ENCODE measurements around the gene HS3ST2. TPM values are rescaled to one million over a fixed set of nuclear protein-coding genes. Genes with fewer than 3 reads are reported as not detected.

Gene HS3ST2
- total RNA-seq, 2 experiments from 2014 or later: not detected

DNA sequence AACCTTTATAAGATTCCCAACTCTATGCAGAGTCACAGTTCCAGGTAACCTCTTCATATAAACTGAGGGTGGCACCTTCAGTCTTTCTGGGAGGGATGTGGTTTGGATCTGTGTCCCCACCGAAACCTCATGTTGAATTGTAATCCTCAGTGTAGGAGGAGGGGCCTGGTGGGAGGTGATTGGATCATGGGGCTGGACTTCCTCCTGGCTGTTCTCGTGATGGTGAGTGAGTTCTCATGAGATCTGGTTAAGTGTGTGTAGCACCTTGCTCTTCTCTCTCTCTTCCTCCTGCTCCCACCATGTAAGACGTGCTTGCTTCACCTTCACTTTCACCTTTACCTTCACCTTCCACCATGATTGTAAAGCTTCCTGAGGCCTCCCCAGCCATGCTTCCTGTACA is 30.5 kb downstream of the HS3ST2 start:
- no peak overlapping the region for H3K4me3 Mint-ChIP-seq
- no peaks in the 10 kb centered on the region for H3K36me3 Mint-ChIP-seq
- H3K27ac Mint-ChIP-seq: no peak overlapping the region
- no peak for DNase-seq
- H3K9me3 Mint-ChIP-seq: no peaks in the 10 kb centered on the region
- no peaks in the 10 kb centered on the region for H3K4me1 Mint-ChIP-seq
- peaks cover 42% of the 10 kb centered on the region for H3K27me3 Mint-ChIP-seq

DNA sequence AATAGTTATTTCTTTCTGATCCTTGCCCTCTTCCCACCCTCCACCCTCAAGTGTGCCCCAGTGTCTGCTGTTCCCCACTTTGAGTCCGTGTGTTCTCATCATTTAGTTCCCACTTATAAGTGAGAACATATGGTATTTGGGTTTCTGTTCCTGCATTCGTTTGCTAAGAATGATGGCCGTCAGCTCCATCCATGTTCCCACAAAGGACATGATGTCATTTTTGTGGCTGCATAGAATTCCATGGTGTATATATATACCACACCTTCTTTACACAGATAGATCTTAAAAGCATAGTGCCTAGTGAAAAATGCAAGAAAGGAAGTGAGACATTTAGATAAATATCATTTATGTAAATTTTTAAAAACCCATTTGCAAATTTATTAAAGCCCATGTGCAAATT is 33.1 kb downstream of the HS3ST2 start:
- no peak overlapping the region for H3K27ac Mint-ChIP-seq

DNA sequence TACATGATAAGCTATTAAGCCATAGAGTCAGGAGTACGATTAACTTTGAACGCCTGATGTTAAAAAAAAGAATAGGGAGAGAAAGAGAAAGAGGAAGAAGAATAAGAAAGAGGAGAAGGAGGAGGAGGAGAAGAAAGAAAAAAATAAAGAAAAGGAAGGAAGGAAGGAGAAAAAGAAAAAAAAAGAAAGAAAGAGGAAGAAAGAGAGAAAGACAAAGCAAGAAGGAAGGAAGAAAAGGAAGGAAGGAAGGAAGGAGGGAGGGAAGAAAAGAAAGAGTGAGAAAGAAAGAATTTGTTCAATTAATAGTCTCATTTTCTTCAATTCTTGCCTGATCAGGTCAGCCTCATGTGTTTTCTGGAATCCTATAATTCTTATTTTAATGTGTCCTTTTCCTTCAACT is 33.7 kb downstream of the HS3ST2 start:
- no peaks in the 10 kb centered on the region for H3K9me3 Mint-ChIP-seq
- H3K27me3 Mint-ChIP-seq: peaks cover 39% of the 10 kb centered on the region
- no peaks in the 10 kb centered on the region for H3K36me3 Mint-ChIP-seq
- H3K4me1 Mint-ChIP-seq: no peaks in the 10 kb centered on the region
- H3K4me3 Mint-ChIP-seq: no peak overlapping the region
- H3K27ac Mint-ChIP-seq: no peak overlapping the region
- DNase-seq: no peak

More for the DNA sequence above, 33.1 kb downstream of the HS3ST2 start:
- no peaks in the 10 kb centered on the region for H3K9me3 Mint-ChIP-seq
- H3K4me1 Mint-ChIP-seq: no peaks in the 10 kb centered on the region
- DNase-seq: no peak
- H3K4me3 Mint-ChIP-seq: no peak overlapping the region
- no peaks in the 10 kb centered on the region for H3K36me3 Mint-ChIP-seq
- H3K27me3 Mint-ChIP-seq: peaks cover 42% of the 10 kb centered on the region

GRCh38 chr16:22848451-22848850 is 34.5 kb downstream of the HS3ST2 start:
- H3K4me3 Mint-ChIP-seq: no peak overlapping the region
- H3K36me3 Mint-ChIP-seq: no peaks in the 10 kb centered on the region
- no peaks in the 10 kb centered on the region for H3K9me3 Mint-ChIP-seq
- no peaks in the 10 kb centered on the region for H3K4me1 Mint-ChIP-seq
- H3K27ac Mint-ChIP-seq: no peak overlapping the region
- H3K27me3 Mint-ChIP-seq: peaks cover 34% of the 10 kb centered on the region
- DNase-seq: no peak

- no peak for DNase-seq
- Mint-ChIP-seq H3K9me3 (no peaks in the 10 kb centered on the region), H3K4me3 (no peak overlapping the region), H3K36me3 (no peaks in the 10 kb centered on the region), H3K27ac (no peak overlapping the region), H3K4me1 (no peaks in the 10 kb centered on the region), H3K27me3 (peaks cover 26% of the 10 kb centered on the region)
Measured at GRCh38 chr16:22849517-22849916, 35.6 kb downstream of the HS3ST2 start.

DNA sequence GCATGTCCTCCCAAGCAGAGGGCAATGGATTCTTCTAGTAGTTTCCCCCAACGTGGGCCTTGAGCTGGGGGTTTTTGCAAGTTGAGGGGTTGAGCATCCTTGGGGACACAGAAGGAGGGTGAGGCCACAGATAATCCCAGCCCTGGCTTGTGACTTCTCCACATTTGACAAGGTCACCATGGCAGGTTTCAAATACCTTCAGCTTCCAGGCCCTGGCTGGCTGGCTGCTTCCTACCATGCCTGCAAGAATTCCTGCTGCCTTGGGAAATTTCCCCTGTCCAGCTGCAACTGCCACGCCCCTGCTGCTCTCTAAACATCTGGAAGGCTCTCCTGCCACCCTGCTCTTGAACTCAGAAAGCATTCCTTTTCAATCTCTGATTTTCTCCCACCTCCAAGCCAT is 41.3 kb downstream of the HS3ST2 start:
- Mint-ChIP-seq H3K4me3 (no peak overlapping the region), H3K4me1 (no peaks in the 10 kb centered on the region), H3K36me3 (no peaks in the 10 kb centered on the region), H3K27me3 (peaks cover 14% of the 10 kb centered on the region), H3K9me3 (no peaks in the 10 kb centered on the region), H3K27ac (no peak overlapping the region)
- no peak for DNase-seq

DNA sequence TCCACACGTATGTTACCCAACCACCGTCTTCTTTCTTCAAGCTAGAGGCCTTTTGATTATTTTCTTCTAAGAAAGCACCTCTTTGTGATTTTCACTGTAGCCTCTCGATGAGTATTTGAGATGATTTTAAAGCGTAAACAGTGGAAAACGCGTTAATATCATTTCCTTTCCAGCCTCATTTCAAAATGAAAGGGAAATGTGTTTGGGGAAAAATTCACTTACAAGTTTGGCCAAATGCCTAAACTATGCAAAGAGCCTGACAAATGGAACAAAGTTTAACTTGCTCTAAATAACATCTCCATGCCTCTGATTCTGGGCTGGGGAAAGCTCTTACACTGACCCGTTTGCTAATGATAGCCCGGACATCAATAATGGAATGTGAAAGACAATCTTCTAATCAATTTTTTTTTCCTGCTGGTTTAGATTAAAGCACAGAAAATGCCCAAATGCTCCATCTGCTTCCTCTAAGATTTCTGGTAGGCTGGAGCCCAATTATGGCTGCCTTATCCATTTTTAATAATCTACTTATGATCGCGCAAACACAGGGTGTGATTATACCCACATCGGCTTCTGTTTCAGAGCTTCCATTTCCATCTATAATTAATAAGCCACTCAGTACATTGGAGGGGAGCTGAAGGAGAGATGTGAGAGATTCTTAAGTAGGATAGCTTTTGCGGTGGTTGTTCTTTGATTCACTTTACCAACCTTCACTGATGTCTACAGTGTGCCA is 43.5 kb downstream of the HS3ST2 start:
- no peak overlapping the region for H3K4me3 Mint-ChIP-seq

DNA sequence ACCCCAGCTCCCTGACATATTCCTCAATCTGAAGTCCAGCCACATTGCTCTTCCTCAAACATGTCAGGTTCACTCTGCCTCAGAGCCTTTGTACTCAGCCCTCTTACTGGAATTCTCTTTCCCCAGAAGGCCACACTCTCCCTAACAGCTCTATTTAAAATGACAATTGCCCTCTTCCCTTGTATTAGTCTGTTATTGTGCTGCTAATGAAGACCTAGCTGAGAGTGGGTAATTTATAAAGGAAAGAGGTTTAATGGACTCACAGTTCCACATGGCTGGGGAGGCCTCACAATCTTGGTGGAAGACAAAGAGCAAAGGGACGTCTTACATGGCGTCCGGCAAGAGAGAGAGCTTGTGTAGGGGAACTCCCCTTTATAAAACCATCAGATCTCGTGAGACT is 46.0 kb downstream of the HS3ST2 start:
- Mint-ChIP-seq H3K4me1 (no peaks in the 10 kb centered on the region), H3K9me3 (no peaks in the 10 kb centered on the region), H3K4me3 (no peak overlapping the region), H3K27me3 (peaks cover 35% of the 10 kb centered on the region), H3K27ac (no peak overlapping the region), H3K36me3 (no peaks in the 10 kb centered on the region)
- DNase-seq: no peak

More for the DNA sequence above, 43.5 kb downstream of the HS3ST2 start:
- no peaks in the 10 kb centered on the region for H3K4me1 Mint-ChIP-seq
- H3K9me3 Mint-ChIP-seq: no peaks in the 10 kb centered on the region
- DNase-seq: no peak
- H3K27ac Mint-ChIP-seq: no peak overlapping the region
- H3K36me3 Mint-ChIP-seq: no peaks in the 10 kb centered on the region
- peaks cover 19% of the 10 kb centered on the region for H3K27me3 Mint-ChIP-seq

DNA sequence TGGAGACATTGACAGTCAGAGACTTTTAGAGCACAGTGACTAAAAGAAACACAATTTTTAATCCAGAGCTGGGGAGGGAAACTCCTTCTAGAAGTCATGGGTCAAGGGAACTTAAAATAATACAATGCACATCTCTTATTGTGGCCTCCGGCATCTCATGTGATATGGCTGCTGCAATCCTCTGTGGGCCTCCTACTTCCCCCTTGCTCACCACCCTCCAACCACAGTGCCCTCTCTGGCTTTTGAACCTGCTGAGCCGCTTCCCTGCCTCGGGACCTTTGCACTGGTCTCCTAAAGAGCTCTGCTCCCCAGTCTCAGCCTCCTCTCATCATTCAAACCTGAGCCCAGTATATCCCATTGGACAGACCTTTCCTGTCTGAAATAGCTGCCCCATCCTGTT is 47.6 kb downstream of the HS3ST2 start:
- Mint-ChIP-seq H3K4me3 (no peak overlapping the region), H3K27ac (no peak overlapping the region), H3K27me3 (peaks cover 37% of the 10 kb centered on the region), H3K4me1 (no peaks in the 10 kb centered on the region), H3K9me3 (no peaks in the 10 kb centered on the region), H3K36me3 (no peaks in the 10 kb centered on the region)
- no peak for DNase-seq

DNA sequence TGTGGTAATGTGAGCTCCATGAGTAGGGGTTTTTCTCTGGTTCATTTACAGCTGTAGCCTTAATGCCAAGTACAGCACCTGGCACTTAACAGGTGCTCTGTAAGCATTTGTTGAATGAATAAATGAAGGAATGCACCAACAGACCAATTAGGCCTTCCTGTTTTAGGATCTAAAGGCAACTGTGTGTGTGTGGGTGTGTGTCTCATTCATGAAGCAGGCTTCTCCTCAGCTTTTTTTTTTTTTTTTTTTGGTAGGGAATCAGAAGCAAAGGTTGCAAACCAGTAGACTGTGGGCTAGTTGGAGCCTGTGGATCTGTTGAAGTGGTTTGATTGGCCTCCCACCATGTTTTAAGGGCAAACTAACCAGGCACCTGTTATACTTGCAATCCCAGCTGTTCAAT is 48.1 kb downstream of the HS3ST2 start:
- H3K27ac Mint-ChIP-seq: no peak overlapping the region
- peaks cover 37% of the 10 kb centered on the region for H3K27me3 Mint-ChIP-seq
- no peak overlapping the region for H3K4me3 Mint-ChIP-seq
- no peaks in the 10 kb centered on the region for H3K9me3 Mint-ChIP-seq
- no peak for DNase-seq
- no peaks in the 10 kb centered on the region for H3K4me1 Mint-ChIP-seq
- no peaks in the 10 kb centered on the region for H3K36me3 Mint-ChIP-seq

DNA sequence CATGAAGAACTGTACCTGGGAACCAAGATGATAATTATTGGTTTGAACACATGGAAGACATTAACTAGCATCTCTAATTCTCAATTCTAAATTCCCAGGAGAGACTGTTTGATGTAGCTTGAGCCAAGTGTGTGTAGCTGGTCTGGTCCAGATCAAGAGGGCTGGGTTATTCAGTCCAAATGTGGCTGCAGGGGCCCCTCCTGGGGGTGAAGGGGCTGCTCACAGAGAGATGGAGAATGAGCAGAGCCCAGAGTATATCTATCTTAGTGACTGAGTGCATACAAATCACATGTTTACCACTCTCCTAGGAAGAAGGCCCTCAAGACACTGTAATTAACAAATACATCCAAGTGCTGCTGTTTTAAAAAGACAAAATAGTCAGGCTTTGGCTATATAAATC is 50.4 kb downstream of the HS3ST2 start:
- no peak for DNase-seq
- Mint-ChIP-seq H3K36me3 (no peaks in the 10 kb centered on the region), H3K4me3 (no peak overlapping the region), H3K27ac (no peak overlapping the region), H3K9me3 (no peaks in the 10 kb centered on the region), H3K27me3 (peaks cover 33% of the 10 kb centered on the region), H3K4me1 (no peaks in the 10 kb centered on the region)

DNA sequence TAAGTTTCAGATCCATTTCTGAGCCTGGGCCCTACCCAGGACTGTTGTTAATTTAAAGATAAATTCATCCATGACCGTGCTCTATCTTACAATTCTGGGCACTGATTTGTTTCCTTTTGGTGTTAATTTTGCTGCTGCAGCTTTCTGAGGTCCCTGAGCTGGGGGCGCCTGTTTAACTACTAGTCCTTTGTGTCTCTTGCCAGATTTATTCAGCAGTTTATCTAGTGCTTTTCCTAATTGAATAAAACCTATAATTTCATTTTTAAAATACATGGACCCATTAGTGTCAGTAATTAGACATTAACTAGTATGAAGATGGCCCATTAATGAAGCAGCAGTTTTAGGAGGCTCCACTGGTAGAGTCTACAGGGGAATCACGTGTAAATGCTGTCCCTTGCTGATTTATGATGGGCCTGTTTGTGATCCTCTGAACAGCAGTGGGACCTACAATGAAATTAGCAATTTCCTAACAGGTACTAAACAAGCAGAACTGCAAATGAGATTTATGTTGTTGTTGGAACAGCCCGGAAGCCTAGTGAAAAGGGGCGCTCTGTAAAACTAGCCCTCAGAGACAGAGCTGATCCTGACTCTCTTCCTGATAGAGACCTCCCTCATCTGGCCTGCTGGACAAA is 54.7 kb downstream of the HS3ST2 start:
- Mint-ChIP-seq H3K4me3 (no peak overlapping the region), H3K36me3 (no peaks in the 10 kb centered on the region), H3K4me1 (no peaks in the 10 kb centered on the region), H3K27ac (no peak overlapping the region), H3K9me3 (no peaks in the 10 kb centered on the region), H3K27me3 (peaks cover 14% of the 10 kb centered on the region)
- no peak for DNase-seq

DNA sequence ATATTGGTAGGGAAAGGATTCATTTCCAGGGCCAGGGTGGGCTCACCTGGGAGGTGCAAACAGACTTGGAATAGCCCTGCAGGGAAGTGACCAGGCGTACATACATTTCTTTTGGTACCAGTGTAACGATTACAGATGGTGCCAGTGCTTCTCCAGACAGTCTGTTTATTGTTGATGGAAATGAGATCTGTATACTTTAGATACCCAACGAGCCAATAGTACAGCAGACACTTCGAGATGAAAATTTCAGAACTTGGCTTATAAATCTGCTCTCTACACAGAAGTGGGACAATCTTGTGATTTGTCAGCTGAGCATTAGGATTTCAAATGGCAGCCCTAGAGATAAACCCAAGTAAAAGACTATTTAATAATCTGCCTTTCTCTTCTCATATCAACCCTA is 57.9 kb downstream of the HS3ST2 start:
- DNase-seq: no peak
- Mint-ChIP-seq H3K4me3 (no peak overlapping the region), H3K9me3 (no peaks in the 10 kb centered on the region), H3K4me1 (no peaks in the 10 kb centered on the region), H3K27ac (no peak overlapping the region), H3K36me3 (no peaks in the 10 kb centered on the region), H3K27me3 (no peaks in the 10 kb centered on the region)

GRCh38 chr16:22874394-22874793 is 60.4 kb downstream of the HS3ST2 start:
- no peak for DNase-seq
- Mint-ChIP-seq H3K9me3 (no peaks in the 10 kb centered on the region), H3K36me3 (no peaks in the 10 kb centered on the region), H3K27ac (no peak overlapping the region), H3K4me1 (no peaks in the 10 kb centered on the region), H3K27me3 (peaks cover 8% of the 10 kb centered on the region), H3K4me3 (no peak overlapping the region)

DNA sequence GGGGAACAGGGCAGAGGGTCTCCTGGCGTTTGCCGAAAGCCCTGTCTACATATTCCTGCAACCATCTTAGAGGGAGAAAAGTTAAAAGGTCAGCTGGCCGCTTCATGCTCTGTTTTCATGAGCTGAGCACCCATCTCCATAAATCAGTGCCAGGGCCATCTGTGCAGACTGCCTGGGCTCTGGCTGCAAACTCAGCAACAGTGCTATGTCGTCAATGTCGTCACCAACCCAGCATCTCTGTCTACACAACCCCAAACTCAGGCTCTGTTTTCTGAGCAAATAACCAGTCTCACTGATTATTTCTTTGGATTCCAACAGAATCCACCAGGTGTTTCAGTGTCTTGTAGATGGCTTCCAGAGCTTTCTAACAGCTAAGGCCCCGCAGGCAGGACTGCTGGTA is 65.0 kb downstream of the HS3ST2 start:
- H3K4me3 Mint-ChIP-seq: no peak overlapping the region
- no peak for DNase-seq
- no peak overlapping the region for H3K27ac Mint-ChIP-seq
- H3K4me1 Mint-ChIP-seq: no peaks in the 10 kb centered on the region
- H3K27me3 Mint-ChIP-seq: peaks cover 14% of the 10 kb centered on the region
- H3K9me3 Mint-ChIP-seq: no peaks in the 10 kb centered on the region
- no peaks in the 10 kb centered on the region for H3K36me3 Mint-ChIP-seq

DNA sequence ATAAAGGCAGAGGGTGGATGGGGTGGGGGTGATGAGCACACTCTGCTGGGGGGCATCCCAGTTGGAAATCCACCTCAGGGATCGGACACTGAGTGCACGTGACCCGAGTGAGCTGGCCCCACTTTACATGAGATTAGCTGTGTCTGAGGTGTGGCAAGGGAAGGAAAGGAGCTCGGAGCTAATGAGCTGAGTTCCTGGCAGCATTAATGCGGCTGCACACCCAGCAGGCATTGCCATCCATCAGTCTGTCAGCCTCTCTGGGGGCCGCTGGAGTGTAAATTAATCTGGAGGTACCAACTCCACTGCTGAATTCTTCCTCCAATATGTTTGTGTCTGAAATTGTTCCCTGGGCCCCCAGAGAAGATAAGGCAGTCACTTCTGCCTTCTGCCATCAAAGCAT is 65.5 kb downstream of the HS3ST2 start:
- Mint-ChIP-seq H3K9me3 (no peaks in the 10 kb centered on the region), H3K27ac (no peak overlapping the region)
- no peak for DNase-seq

More for the DNA sequence above, 65.5 kb downstream of the HS3ST2 start:
- Mint-ChIP-seq H3K4me3 (no peak overlapping the region), H3K36me3 (no peaks in the 10 kb centered on the region), H3K27me3 (peaks cover 14% of the 10 kb centered on the region), H3K4me1 (no peaks in the 10 kb centered on the region)

Measured in activated naive CD8-positive, alpha-beta T cell treated with anti-CD3 and anti-CD28 coated beads for 36 hours (primary cell).